Hepatocyte (in vitro differentiated cells): ENCODE results near the gene DHRS7B. TPM values are rescaled to one million over a fixed set of nuclear protein-coding genes. Genes with fewer than 3 reads are reported as not detected.

ENCODE experiments used
- DNase-seq: peaks from one replicate; pipeline ENCODE4 v3.0.0-alpha.2; 2016; ENCODE audit warnings: low spot score
- H2AFZ ChIP-seq: fragments of 200-600 bp; sonication (generic); 2 replicates; pipeline ENCODE4 v1.6.0; 2016; ENCODE audit warnings: antibody characterized with exemption, mild to moderate bottlenecking
- H3K27ac ChIP-seq: fragments of 200-600 bp; sonication (generic); 2 replicates; pipeline ENCODE4 v1.5.1; 2016; ENCODE audit warnings: mild to moderate bottlenecking
- H3K27me3 ChIP-seq: fragments of 200-600 bp; sonication (generic); 2 replicates; pipeline ENCODE4 v1.6.1; 2016
- H3K36me3 ChIP-seq: fragments of 200-600 bp; sonication (generic); replicated peaks from 2 replicates; pipeline ENCODE4 v1.5.1; 2016; ENCODE audit warnings: low read depth; ENCODE audit not compliant: insufficient read depth
- H3K4me1 ChIP-seq: fragments of 200-600 bp; sonication (generic); 2 replicates; pipeline ENCODE4 v1.5.1; 2016; ENCODE audit warnings: mild to moderate bottlenecking, moderate library complexity; ENCODE audit not compliant: insufficient read depth
- H3K4me2 ChIP-seq: fragments of 200-600 bp; sonication (generic); 2 replicates; pipeline ENCODE4 v1.6.0; 2016
- H3K4me3 ChIP-seq: fragments of 200-600 bp; sonication (generic); 2 replicates; pipeline ENCODE4 v1.5.1; 2016; ENCODE audit warnings: mild to moderate bottlenecking
- H3K79me2 ChIP-seq: fragments of 200-600 bp; sonication (generic); 2 replicates; pipeline ENCODE4 v1.6.0; 2017; ENCODE audit warnings: mild to moderate bottlenecking
- H3K9me2 ChIP-seq: fragments of 200-600 bp; sonication (generic); replicated peaks from 2 replicates; pipeline ENCODE4 v1.6.0; 2017; ENCODE audit warnings: mild to moderate bottlenecking; ENCODE audit not compliant: insufficient read depth
- H3K9me3 ChIP-seq: fragments of 200-600 bp; sonication (generic); 2 replicates; pipeline ENCODE4 v1.5.1; 2016; ENCODE audit warnings: low read depth, mild to moderate bottlenecking
- H4K20me1 ChIP-seq: fragments of 200-600 bp; sonication (generic); 2 replicates; pipeline ENCODE4 v1.6.0; 2016; ENCODE audit warnings: mild to moderate bottlenecking; ENCODE audit not compliant: insufficient read depth, poor library complexity, severe bottlenecking
- EZH2 ChIP-seq: fragments of 200-600 bp; sonication (generic); IDR thresholded peaks from 2 replicates; pipeline ENCODE4 v1.6.1; 2016; ENCODE audit warnings: antibody characterized with exemption, mild to moderate bottlenecking, borderline replicate concordance
- EZH2phosphoT487 ChIP-seq: fragments of 200-600 bp; sonication (generic); IDR thresholded peaks from one replicate; pipeline ENCODE4 v1.6.1; 2018; ENCODE audit warnings: antibody characterized with exemption, mild to moderate bottlenecking, low read depth, moderate library complexity; ENCODE audit not compliant: unreplicated experiment, severe bottlenecking
- WGBS: methylation state at CpG from one replicate; pipeline ENCODE4 v1.1.6; 2016; ENCODE audit warnings: low lambda C conversion rate; ENCODE audit errors: missing lambda C conversion rate; 5-methylcytosine and 5-hydroxymethylcytosine counted together
- polyA plus RNA-seq: library from polyadenylated mRNA; unstranded; fragments of >200 nt; fragmentation: Nextera tagmentation; extraction: Ambion mirVana; gene quantifications from 2 replicates; pipeline ENCODE4 v1.2.1, GENCODE V29; 2016
- total RNA-seq: library from RNA; depleted of rRNA; stranded (reverse); fragments of >200 nt; gene quantifications from 2 replicates; pipeline ENCODE4 v1.2.3, GENCODE V29; 2014
- TF ChIP-seq, protein P1 (sequence below): fragments of 200-600 bp; sonication (generic); IDR thresholded peaks from 2 replicates; pipeline ENCODE4 v1.5.1; 2016; ENCODE audit warnings: antibody characterized with exemption, mild to moderate bottlenecking; ENCODE audit not compliant: poor library complexity

DHRS7B gene
- total and polyA plus RNA-seq, 2 experiments from 2014 or later, result 34.6 to 46.2 TPM

GRCh38 chr17:21231533-21231932 is 104.8 kb downstream of the DHRS7B start:
- H3K4me3 ChIP-seq, result no peak overlapping the region
- H3K79me2 ChIP-seq, result no peaks in the 10 kb centered on the region
- TF ChIP-seq EZH2 (no peak), EZH2phosphoT487 (no peak)
- TF ChIP-seq, protein P1, sequence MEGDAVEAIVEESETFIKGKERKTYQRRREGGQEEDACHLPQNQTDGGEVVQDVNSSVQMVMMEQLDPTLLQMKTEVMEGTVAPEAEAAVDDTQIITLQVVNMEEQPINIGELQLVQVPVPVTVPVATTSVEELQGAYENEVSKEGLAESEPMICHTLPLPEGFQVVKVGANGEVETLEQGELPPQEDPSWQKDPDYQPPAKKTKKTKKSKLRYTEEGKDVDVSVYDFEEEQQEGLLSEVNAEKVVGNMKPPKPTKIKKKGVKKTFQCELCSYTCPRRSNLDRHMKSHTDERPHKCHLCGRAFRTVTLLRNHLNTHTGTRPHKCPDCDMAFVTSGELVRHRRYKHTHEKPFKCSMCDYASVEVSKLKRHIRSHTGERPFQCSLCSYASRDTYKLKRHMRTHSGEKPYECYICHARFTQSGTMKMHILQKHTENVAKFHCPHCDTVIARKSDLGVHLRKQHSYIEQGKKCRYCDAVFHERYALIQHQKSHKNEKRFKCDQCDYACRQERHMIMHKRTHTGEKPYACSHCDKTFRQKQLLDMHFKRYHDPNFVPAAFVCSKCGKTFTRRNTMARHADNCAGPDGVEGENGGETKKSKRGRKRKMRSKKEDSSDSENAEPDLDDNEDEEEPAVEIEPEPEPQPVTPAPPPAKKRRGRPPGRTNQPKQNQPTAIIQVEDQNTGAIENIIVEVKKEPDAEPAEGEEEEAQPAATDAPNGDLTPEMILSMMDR, result no peak
- DNase-seq, result no peak
- no peaks in the 10 kb centered on the region for H3K36me3 ChIP-seq
- H3K9me3 ChIP-seq, result no peaks in the 10 kb centered on the region
- 82% methylated on average over 6 of the region's 6 CpGs for WGBS
- no peak overlapping the region for H2AFZ ChIP-seq
- H3K4me1 ChIP-seq, result no peaks in the 10 kb centered on the region
- H3K27me3 ChIP-seq, result no peaks in the 10 kb centered on the region
- no peak overlapping the region for H3K4me2 ChIP-seq
- no peaks in the 10 kb centered on the region for H4K20me1 ChIP-seq
- no peak overlapping the region for H3K27ac ChIP-seq
- H3K9me2 ChIP-seq, result no peaks in the 10 kb centered on the region

- no peaks in the 10 kb centered on the region for H3K36me3 ChIP-seq
- no peak overlapping the region for H3K4me3 ChIP-seq
- DNase-seq, result no peak
- H2AFZ ChIP-seq, result no peak overlapping the region
- no peaks in the 10 kb centered on the region for H3K9me3 ChIP-seq
- no peaks in the 10 kb centered on the region for H3K79me2 ChIP-seq
- H3K4me1 ChIP-seq, result no peaks in the 10 kb centered on the region
- no peaks in the 10 kb centered on the region for H4K20me1 ChIP-seq
- no peaks in the 10 kb centered on the region for H3K9me2 ChIP-seq
- TF ChIP-seq EZH2phosphoT487, result no peak
- TF ChIP-seq, protein P1, result no peak
- TF ChIP-seq EZH2, result no peak
- 90% methylated on average over 4 of the region's 4 CpGs for WGBS
- H3K27me3 ChIP-seq, result no peaks in the 10 kb centered on the region
- H3K4me2 ChIP-seq, result no peak overlapping the region
- H3K27ac ChIP-seq, result no peak overlapping the region
Measured at GRCh38 chr17:21232033-21232749, 105.4 kb downstream of the DHRS7B start.

DNA sequence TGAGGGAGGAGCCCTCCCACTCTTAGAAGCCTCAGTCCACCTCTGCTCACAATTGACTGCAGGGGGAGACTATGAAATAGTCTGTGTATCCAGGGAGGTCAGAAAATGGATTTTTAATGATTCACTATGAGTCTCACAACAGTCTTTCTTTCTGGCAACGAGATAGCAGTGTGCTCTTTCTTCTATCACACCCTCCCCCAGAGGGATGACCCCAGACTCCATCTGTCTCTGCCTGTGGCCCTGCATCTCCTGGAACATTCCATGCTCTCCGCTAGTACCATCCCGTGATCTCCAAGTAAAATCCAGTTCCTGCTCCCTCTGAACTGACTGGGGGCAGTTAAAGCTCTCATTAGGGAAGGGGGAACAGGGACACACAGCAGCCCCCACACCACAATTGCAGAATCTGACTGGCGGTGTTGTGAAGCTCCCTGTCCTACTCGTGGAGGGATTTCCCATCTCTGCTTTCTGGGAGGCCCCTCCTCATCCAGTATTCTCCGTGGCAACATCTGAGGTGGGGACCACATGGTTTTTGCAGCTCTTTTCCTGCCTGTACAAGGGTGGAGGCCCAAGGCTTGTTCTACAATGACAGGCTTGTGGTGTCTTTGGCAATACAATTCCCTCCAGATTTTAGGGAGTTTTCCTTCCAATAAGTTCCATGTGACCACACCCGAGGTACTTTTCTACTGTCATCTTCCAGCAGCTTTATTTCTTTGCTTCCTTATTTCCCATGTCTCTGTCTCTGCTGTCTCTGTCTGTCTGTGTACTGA is 107.0 kb downstream of the DHRS7B start:
- DNase-seq, result no peak
- H3K9me3 ChIP-seq, result no peaks in the 10 kb centered on the region
- H3K4me2 ChIP-seq, result no peak overlapping the region
- TF ChIP-seq, protein P1, result no peak
- H3K4me3 ChIP-seq, result no peak overlapping the region
- H3K79me2 ChIP-seq, result no peaks in the 10 kb centered on the region
- H3K9me2 ChIP-seq, result no peaks in the 10 kb centered on the region
- H3K4me1 ChIP-seq, result no peaks in the 10 kb centered on the region
- H3K36me3 ChIP-seq, result no peaks in the 10 kb centered on the region
- no peak overlapping the region for H2AFZ ChIP-seq
- no peak overlapping the region for H3K27ac ChIP-seq
- no peaks in the 10 kb centered on the region for H4K20me1 ChIP-seq
- H3K27me3 ChIP-seq, result no peaks in the 10 kb centered on the region
- WGBS, result 81% methylated on average over 7 of the region's 7 CpGs
